B cell (primary cell): ENCODE data around the gene ATP11B. TPM values are rescaled to one million over a fixed set of nuclear protein-coding genes. Genes with fewer than 3 reads are reported as not detected.

ENCODE experiments used
- ATAC-seq: fragments of 200-7000 bp; cut with Tn5 transposase; one replicate; pipeline ENCODE4 v1.10.0; 2021; ENCODE audit warnings: low read depth, mild to moderate bottlenecking, moderate number of reproducible peaks, moderate library complexity
- CTCF ChIA-PET: fragments of 350-600 bp; sonication (Branson Sonifier 250); formaldehyde crosslinking; loops from one replicate; lab custom pipeline; 2021; ENCODE audit warnings: antibody characterized with exemption, inconsistent platforms; lab: Charles Lee
- POLR2A ChIA-PET: fragments of 350-600 bp; sonication (Branson Sonifier 250); formaldehyde crosslinking; loops from one replicate; lab custom pipeline; 2021; ENCODE audit warnings: antibody characterized with exemption; lab: Charles Lee
- DNase-seq: peaks from one replicate; pipeline ENCODE4 v3.0.0; 2013
- H2AFZ ChIP-seq: 2 replicates; pipeline ENCODE4 v1.6.1; 2012; ENCODE audit warnings: mild to moderate bottlenecking, low read depth, low read length; ENCODE audit not compliant: insufficient read depth, poor library complexity, severe bottlenecking
- H3K27ac ChIP-seq, 2 donors: 1 replicate in 1 of 2; 2 replicates in 1 of 2; pipeline ENCODE4 v1.5.1; 2012 to 2013; ENCODE audit warnings: low read length in 2 of 2, mild to moderate bottlenecking in 2 of 2, moderate library complexity in 1 of 2
- H3K27me3 ChIP-seq, 4 experiments: fragments of 200-600 bp in 1 of 4; sonication (generic) in 1 of 4; replicated peaks in 1 of 4; 1 replicate in 2 of 4; 2 replicates in 2 of 4; pipeline versions ENCODE4 v1.6.1 to v1.7.0; 2013 to 2016; ENCODE audit warnings: low read length in 3 of 4, mild to moderate bottlenecking in 2 of 4, mixed read lengths in 1 of 4, moderate library complexity in 1 of 4; ENCODE audit not compliant: insufficient read depth in 4 of 4, control insufficient read depth in 3 of 4; ENCODE audit errors: control extremely low read depth in 1 of 4
- H3K36me3 ChIP-seq, 2 experiments: replicated peaks in 1 of 2; 1 replicate in 1 of 2; 2 replicates in 1 of 2; pipeline versions ENCODE4 v1.6.1 to v1.7.1; 2013; ENCODE audit warnings: low read length in 1 of 2; ENCODE audit not compliant: insufficient read depth in 2 of 2, control insufficient read depth in 1 of 2; ENCODE audit errors: control extremely low read depth in 1 of 2, extremely low read depth in 1 of 2
- H3K4me1 ChIP-seq, 2 donors: fragments of 200-600 bp in 1 of 2; sonication (generic) in 1 of 2; 1 replicate in 1 of 2; 2 replicates in 1 of 2; pipeline versions ENCODE4 v1.5.1 to v1.6.1; 2013 to 2017; ENCODE audit warnings: low read length in 2 of 2; ENCODE audit not compliant: control insufficient read depth in 2 of 2, insufficient read depth in 2 of 2
- H3K4me2 ChIP-seq: replicated peaks from 2 replicates; pipeline ENCODE3; 2012; ENCODE audit warnings: mild to moderate bottlenecking, low read depth, low read length; ENCODE audit not compliant: poor library complexity, severe bottlenecking
- H3K4me3 ChIP-seq, 5 experiments: fragments of 200-600 bp in 1 of 5; sonication (generic) in 1 of 5; 1 replicate in 3 of 5; 2 replicates in 2 of 5; pipeline versions ENCODE4 v1.5.1 to v1.7.0; 2011 to 2016; ENCODE audit warnings: low read length in 4 of 5, mild to moderate bottlenecking in 4 of 5, low read depth in 2 of 5, control low read depth in 1 of 5, moderate library complexity in 1 of 5; ENCODE audit not compliant: insufficient read depth in 1 of 5; ENCODE audit errors: control extremely low read depth in 1 of 5, extremely low read depth in 1 of 5
- H3K79me2 ChIP-seq: fragments of 200-600 bp; sonication (generic); one replicate; pipeline ENCODE4 v1.6.0; 2016; ENCODE audit warnings: low read length; ENCODE audit not compliant: control insufficient read depth, insufficient read depth
- H3K9ac ChIP-seq: fragments of 200-600 bp; sonication (generic); 2 replicates; pipeline ENCODE4 v1.6.1; 2017; ENCODE audit warnings: mild to moderate bottlenecking, low read length, moderate library complexity
- H3K9me3 ChIP-seq, 3 donors: one replicate each; pipeline versions ENCODE4 v1.6.1 to v1.7.1; 2013; ENCODE audit warnings: low read length in 2 of 3; ENCODE audit not compliant: control insufficient read depth in 2 of 3, insufficient read depth in 1 of 3; ENCODE audit errors: control extremely low read depth in 1 of 3
- H4K20me1 ChIP-seq: 2 replicates; pipeline ENCODE4 v1.6.0; 2012; ENCODE audit warnings: mild to moderate bottlenecking, low read length; ENCODE audit not compliant: insufficient read depth, control insufficient read depth, poor library complexity, severe bottlenecking
- H3K27ac Mint-ChIP-seq: one replicate; pipeline ENCODE4 v1.8.0; 2021; ENCODE audit warnings: mixed read lengths
- H3K27me3 Mint-ChIP-seq: one replicate; pipeline ENCODE4 v1.8.0; 2021; ENCODE audit warnings: mixed read lengths
- H3K4me1 Mint-ChIP-seq: one replicate; pipeline ENCODE4 v1.8.0; 2021; ENCODE audit warnings: mixed read lengths
- H3K4me3 Mint-ChIP-seq: one replicate; pipeline ENCODE4 v1.8.0; 2021; ENCODE audit warnings: mixed read lengths
- H3K9me3 Mint-ChIP-seq: one replicate; pipeline ENCODE4 v1.8.0; 2022; ENCODE audit warnings: mixed read lengths; ENCODE audit not compliant: insufficient read depth
- EZH2 ChIP-seq: IDR thresholded peaks from 2 replicates; pipeline ENCODE4 v1.6.1; 2012; ENCODE audit warnings: borderline replicate concordance, low read depth, mild to moderate bottlenecking, moderate library complexity, low read length; ENCODE audit not compliant: insufficient read depth, poor library complexity, severe bottlenecking
- WGBS: methylation state at CpG from one replicate; pipeline ENCODE4 v1.1.5; 2013; ENCODE audit warnings: missing lambda C conversion rate; ENCODE audit not compliant: insufficient coverage; 5-methylcytosine and 5-hydroxymethylcytosine counted together
- intact Hi-C: fragments of 100-400 bp; cut with micrococcal nuclease; formaldehyde crosslinking; loops from one replicate; pipeline ENCODE4 v1.10.0; 2022
- polyA plus RNA-seq: library from polyadenylated mRNA; depleted of rRNA; stranded (reverse); fragments of >200 nt; gene quantifications from 2 replicates; pipeline ENCODE4 v1.2.3, GENCODE V29; 2012
- total RNA-seq, 2 donors: library from RNA; stranded (reverse); fragments of 120-200 nt in 1 of 2; gene quantifications; 1 replicate in 1 of 2; 2 replicates in 1 of 2; pipeline versions ENCODE4 v1.2.3 to v1.2.4, GENCODE V29; 2013 to 2022
- TF ChIP-seq, protein P1 (sequence below): fragments of 200-600 bp; IDR thresholded peaks from one replicate; pipeline ENCODE4 v1.8.0; 2022; ENCODE audit warnings: antibody characterized with exemption, mild to moderate bottlenecking

Gene ATP11B
- total and polyA plus RNA-seq, 2 donors (not counting 1 experiment from before 2014, with no cell fraction given) = 14.0 to 81.9 TPM

DNA sequence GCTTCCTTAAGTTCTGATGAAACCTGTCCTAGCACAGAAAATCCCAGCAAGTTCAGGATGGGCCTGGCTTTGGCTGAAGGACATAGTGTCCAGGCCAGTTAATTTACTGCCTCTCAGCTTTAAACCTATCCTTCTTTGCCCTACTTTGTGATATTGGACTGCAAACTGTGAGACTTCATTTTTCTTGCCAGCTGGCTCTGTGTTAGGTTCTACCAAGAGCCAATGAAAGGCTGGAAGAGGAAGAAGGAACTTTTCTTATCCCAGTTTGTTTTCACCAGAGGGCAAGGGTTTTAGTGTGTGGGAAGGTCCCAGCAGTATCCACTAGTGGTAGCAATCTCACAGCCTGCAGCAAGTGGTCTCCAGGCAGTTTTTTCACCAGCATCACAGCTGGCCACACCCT is 168.9 kb downstream of the ATP11B start:
- no peaks in the 10 kb centered on the region for H3K27me3 Mint-ChIP-seq
- ATAC-seq (no peak), DNase-seq (no peak)
- Histone ChIP-seq H3K4me2 (no peak overlapping the region), H3K36me3 (peaks cover 0 to 28% of the 10 kb centered on the region in 2 experiments), H3K4me1 (peaks cover 5 to 13% of the 10 kb centered on the region in 2 donors), H3K9ac (no peak overlapping the region), H3K27me3 (no peaks in the 10 kb centered on the region), H4K20me1 (peaks cover 10% of the 10 kb centered on the region), H3K27ac (no peak overlapping the region), H3K9me3 (no peaks in the 10 kb centered on the region), H3K79me2 (peaks cover 12% of the 10 kb centered on the region), H2AFZ (no peak overlapping the region), H3K4me3 (no peak overlapping the region)
- intact Hi-C loops = no loop called here
- no peaks in the 10 kb centered on the region for H3K9me3 Mint-ChIP-seq
- TF ChIP-seq, protein P1, sequence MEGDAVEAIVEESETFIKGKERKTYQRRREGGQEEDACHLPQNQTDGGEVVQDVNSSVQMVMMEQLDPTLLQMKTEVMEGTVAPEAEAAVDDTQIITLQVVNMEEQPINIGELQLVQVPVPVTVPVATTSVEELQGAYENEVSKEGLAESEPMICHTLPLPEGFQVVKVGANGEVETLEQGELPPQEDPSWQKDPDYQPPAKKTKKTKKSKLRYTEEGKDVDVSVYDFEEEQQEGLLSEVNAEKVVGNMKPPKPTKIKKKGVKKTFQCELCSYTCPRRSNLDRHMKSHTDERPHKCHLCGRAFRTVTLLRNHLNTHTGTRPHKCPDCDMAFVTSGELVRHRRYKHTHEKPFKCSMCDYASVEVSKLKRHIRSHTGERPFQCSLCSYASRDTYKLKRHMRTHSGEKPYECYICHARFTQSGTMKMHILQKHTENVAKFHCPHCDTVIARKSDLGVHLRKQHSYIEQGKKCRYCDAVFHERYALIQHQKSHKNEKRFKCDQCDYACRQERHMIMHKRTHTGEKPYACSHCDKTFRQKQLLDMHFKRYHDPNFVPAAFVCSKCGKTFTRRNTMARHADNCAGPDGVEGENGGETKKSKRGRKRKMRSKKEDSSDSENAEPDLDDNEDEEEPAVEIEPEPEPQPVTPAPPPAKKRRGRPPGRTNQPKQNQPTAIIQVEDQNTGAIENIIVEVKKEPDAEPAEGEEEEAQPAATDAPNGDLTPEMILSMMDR = no peak
- no peak for TF ChIP-seq EZH2
- H3K27ac Mint-ChIP-seq = no peak overlapping the region
- H3K4me3 Mint-ChIP-seq = no peak overlapping the region
- H3K4me1 Mint-ChIP-seq = peaks cover 16% of the 10 kb centered on the region
- ChIA-PET CTCF (no interaction called here), POLR2A (no interaction called here)

DNA sequence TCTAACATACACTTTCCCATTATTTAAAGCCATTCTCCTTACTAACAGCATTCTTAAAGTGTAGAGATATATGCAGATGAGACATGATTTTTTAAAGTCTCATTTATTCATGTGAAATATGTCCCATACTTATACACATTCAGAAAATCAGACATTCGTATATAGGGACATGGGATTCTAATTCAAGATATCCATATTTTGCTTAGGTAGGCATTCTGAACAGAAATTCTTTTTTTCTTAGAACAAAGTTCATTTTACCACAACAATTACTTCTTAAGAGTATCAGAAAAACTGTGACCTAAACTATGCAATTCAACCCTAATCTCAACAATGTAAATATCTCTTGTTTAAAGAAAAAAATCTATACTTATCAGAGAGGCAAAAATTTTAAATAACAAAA is 170.9 kb downstream of the ATP11B start:
- Histone ChIP-seq H3K79me2 (peaks cover 31% of the 10 kb centered on the region), H4K20me1 (peaks cover 22% of the 10 kb centered on the region), H3K27me3 (no peaks in the 10 kb centered on the region), H3K4me1 (peaks cover 15 to 20% of the 10 kb centered on the region in 2 donors), H3K4me3 (no peak overlapping the region), H3K9ac (no peak overlapping the region), H3K9me3 (no peaks in the 10 kb centered on the region), H2AFZ (no peak overlapping the region), H3K4me2 (no peak overlapping the region), H3K27ac (no peak overlapping the region), H3K36me3 (peaks cover 0 to 23% of the 10 kb centered on the region in 2 experiments)
- no CpG with 5 or more reads among the region's 1 CpG for WGBS
- no peak overlapping the region for H3K4me3 Mint-ChIP-seq
- ATAC-seq (no peak), DNase-seq (no peak)
- no peaks in the 10 kb centered on the region for H3K9me3 Mint-ChIP-seq
- CTCF ChIA-PET = no interaction called here
- no peaks in the 10 kb centered on the region for H3K27me3 Mint-ChIP-seq
- peaks cover 31% of the 10 kb centered on the region for H3K4me1 Mint-ChIP-seq
- TF ChIP-seq, protein P1 = no peak
- TF ChIP-seq EZH2 = no peak
- POLR2A ChIA-PET = no interaction called here
- intact Hi-C loops = no loop called here
- H3K27ac Mint-ChIP-seq = no peak overlapping the region
